Nucleus accumbens (tissue), 56 donors: ENCODE measurements around the gene NUDT12.

ENCODE experiments used
- DNase-seq, 56 donors: peaks; one replicate each; lab custom pipeline; 2025; lab: John Stamatoyannopoulos, UW

NUDT12 gene

DNA sequence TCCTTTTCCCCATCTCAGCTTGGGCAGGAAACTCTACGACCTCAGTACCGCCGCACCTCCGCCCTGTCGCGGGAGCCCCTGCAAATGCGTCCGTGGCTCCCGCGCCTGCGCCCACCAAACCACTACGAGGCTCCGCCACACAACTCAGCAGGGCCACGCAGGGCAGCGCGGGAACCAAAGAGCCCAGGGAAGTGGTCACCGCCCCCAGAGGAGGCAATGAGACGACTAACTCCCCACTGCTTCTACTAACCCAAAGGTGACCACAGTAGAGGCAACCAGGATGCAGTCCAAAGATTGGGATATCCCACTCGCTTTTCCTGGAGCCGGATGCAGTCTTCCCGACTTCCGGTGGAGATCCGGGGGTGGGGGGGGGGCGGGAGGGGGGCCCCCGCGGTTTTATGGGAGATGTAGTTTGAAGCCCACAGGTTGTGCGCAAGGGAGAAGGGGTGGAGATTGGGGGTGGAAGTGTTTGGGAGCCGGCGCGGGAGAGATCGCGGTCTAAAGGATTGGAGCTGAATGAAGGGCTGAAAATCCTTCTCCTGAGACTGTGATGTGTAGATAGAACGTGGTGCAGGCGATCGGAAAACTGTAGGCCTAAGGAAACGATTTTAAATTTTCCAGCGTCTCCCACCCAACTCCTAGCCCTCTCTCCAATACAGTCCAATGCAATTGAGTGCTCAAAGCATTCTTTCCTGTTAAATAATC is at the start of gene NUDT12:
Gene NUDT12 (minus strand): TSS at position 337 of the 705 bp plus-strand sequence. CDS start 2,541 bp downstream, outside the sequence.
- peak in 55 of 56 donors; percentile 32 to 93 (median 79) for DNase-seq

DNA sequence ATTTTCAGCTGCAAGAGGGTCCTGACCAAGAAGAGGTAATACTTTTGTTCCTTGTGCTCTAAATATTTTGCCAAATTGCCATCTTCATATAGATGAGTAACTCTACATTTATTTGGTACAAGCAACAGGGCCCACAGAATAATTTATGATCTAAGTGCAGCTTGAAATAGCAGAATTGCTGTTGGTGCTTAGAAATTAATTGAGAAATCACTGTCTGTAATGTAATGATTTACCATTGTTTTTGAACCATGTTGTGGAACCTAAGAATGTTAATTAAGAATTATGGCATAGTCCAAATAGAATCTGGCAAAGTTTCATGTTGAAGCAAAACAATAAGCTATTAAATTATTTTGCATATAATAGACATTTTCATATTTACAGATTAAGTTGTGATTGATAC is 44.8 kb upstream of the NUDT12 start:
- no peak for DNase-seq

DNA sequence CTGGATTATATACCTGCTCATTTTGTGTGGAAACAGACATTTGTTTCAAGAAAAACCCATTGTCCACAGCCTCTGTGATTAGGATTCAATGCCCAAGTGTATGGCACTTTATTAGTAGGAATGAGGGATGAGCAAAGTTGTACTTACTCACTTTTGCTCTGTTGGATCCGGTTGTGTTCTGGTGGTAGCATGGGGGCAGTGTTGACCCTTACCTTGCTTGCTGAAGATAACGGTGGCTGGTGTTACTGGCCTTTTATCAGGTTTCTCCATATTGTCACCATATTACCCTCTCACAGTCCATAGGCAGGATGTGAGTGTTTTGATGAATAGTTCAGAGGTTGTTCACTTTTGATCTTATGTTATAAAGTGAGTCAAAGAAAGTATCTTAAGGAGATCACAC is 42.7 kb upstream of the NUDT12 start:
- no peak for DNase-seq

DNA sequence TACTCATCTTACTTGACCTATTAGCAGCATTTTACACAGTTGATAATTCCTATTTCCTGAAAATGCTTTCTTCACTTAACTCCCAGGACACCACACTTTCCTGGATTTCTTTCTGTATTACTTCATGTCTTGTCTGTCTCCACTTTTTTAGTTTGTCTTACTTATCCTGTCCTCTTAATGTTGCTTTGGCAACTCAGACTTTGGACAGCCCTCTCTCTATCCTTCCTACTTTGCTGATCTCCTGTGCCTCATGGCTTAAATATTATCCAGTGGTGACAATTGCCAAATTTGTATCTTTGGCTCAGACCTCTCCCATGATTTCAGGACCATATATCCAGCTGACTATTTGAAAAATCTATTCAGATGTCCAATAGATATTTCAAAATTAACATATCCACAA is 39.8 kb upstream of the NUDT12 start:
- no peak for DNase-seq

DNA sequence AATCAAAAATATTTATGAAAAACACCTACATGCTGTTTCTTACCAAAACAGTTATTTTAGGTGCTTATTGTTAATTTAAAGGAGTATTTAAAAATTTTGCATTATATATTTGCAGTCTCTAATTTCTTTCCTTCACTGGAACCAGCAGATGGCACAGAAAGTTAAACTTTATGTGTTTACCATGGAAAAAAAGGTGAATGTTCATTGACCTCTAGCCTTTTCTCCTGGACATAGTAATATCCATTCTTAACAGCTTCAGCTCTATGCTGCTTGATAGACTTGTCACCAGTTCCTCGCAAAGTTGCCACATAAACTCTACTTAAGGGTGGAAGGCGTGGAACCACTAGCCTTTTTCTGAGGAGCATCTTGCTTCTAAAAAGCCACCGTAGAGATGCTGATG is 38.7 kb upstream of the NUDT12 start:
- DNase-seq = no peak

DNA sequence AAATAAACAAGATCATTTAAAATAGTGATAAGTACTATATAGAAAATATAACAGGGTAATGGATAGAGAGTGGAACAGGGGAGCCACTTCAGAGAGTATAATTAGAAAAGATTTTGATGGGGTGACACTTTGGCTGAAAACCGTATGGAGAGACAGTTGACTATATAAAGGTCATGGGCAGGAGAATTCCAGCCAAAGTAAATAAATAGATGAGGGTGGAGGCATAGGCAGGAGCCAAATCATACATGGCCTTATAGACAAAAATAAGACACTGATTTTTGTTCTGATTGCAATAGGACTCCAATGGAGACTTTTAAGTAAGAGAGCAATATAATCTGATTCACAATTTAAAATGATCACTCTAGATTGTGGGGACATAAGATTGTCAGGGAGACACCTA is 37.5 kb upstream of the NUDT12 start:
- DNase-seq = no peak

DNA sequence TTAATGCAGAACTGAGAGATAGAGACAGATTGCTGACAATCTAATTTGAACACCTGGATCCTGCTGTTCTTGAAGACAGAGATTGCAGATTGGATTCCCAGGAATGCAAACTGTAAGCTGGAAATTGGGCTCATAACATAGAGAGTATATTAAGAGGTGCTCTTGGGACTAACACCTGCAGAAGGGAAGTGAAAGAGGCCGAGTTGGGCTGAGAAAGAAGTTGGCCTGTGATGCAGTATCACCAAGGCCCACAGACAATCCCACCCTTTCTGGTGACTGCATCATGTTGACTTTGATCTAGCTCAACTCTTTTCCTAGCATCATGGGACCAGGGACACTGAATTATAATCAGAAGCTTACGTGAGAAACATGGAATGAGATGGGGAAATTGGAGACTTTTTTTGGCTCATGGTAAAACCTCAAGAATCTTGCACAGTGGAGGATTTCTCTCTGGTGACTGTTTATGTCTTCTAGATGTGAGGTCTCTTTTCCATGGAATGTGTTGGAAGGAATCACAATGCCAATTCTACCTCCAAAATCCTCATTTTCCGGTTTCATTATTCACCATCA is 36.5 kb upstream of the NUDT12 start:
- no peak for DNase-seq

DNA sequence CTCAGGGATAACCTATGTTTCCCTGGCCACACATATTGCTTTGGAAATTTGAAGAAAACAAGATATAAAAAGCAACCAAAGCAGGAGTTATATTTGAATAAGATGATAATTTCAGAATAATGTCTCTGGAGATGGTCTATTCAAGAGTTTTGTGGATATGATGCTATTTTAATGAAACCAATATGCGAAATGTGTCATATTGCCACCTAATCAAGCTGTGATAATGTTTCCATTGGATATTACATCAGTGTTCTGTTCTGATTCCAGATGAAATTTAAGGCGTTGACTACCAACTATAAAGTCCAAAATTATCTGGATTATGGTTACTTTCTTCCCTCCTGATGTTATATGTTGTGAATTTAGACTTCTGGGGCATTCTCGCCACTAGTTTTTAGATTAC is 27.6 kb upstream of the NUDT12 start:
- DNase-seq = no peak

DNA sequence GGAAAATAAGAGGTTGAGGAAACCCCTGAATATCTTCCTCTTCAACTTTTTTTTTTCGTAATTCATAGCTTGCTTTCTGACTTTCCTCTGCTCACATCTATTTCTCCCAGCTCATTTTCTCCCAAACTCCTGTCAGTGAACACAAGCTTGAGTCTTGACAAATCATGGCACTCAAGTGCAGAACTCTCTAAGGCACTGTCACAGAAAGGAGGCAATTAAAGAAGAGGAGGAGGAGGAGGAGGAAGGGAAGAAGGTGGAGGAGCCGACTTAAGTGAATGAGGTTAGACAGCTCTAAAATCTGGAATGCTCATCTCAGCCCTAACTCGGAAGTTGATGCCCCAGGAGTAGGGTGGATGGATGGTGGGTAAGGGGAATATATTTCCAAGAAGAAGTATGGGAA is 27.2 kb upstream of the NUDT12 start:
- peak in 3 of 56 donors; percentile 2 to 5 (median 4) for DNase-seq

DNA sequence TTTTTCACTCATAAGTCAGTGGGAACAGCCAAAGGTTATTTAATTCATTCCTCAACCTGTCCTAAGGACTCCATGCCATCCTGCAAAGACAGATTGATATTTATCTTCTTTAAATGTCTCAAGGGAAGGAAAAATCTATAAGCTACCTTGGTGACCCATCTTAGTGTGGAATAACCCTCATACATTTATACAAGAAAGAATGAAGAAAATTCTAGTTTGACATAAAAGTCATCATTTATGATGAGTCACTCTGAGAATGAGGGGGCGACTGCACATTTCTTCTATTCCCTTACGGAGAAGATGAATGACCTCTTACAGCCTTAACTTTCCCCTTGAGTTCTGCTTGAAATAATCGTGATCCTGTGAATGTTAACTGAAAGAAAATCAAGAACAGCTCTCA is 26.8 kb upstream of the NUDT12 start:
- DNase-seq = no peak

DNA sequence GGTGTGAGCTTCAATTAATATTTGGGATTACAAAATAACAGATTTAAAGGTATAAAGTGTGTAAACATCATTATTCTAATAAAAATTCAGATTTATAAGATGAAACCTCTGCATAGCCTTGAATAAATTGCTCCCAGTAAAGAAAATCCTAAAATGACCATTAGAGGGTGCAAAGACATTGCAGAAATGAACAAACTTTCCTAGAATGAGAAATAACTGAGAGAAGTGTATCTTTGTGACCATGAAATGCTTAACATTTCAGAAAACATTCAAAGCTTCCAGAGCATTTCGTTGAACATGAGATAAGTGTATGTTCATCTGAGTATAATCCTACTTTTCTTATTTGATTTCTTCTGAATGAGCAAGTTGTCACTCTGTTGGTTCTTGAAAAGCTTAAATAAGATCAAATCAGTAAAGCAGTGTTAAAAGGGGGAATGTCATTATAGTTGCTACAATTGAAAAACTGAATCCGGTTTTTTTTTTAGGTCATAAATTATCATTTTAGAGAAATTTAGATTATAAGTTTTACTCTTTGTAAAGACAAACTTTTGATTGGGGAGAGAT is 24.7 kb upstream of the NUDT12 start:
- no peak for DNase-seq

DNA sequence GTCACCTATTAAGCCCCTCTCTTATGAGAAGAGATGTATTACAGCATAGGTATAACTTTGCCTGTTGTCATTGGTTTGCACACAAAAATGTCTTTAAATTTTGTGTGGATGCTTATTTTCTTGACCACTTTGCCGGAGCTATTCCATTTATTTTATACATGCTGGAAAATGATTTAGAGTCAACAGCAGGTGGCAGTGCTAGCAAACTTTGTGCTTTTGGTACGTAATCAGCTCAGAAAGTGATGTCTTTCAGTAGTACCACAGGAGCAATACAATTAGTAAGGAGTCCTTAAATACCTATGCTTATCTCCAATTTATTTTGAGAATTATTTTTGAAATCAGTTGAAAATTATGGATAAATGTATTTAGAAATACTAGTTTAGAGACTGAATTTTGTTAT is 19.8 kb upstream of the NUDT12 start:
- peak in 20 of 56 donors; percentile 0 to 56 (median 5) for DNase-seq

DNA sequence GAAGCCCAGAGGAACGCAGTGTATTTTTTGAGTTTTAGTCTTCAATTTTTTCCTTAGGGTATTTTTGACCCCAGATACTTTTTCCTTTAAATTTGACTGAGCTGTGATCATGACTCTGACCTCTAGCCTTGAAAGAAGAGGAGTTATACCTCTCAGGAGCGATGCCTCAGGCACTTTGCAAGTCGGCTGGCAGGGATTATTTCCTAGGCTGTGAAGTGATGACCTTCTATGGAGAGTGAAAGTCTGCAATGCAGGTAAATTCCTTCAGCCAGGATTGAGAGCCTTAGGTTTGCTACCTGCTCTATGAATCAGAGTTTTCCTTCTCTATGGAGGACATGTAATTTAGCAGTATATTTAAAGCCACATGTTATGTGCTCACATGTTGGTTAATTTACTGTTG is 10.8 kb upstream of the NUDT12 start:
- no peak for DNase-seq

DNA sequence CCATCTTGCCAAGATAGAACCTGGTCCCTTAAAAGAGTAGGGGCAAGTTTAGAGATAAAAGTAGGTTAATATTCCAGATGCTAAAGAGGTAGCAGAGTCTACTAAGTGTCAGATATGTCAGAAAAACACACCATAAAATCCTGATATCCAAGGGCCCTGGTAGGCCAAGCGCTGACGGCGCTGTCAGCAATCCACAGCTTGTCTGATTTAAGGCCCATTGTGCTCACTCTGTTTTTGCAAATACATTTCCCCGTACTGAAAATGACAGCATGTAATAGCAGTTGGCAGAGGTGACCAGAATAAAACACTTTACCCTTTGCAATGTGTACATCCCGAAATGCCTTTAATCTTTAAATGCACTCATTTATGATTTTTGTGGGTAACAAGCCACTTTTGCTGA is 9.9 kb upstream of the NUDT12 start:
- DNase-seq = no peak

DNA sequence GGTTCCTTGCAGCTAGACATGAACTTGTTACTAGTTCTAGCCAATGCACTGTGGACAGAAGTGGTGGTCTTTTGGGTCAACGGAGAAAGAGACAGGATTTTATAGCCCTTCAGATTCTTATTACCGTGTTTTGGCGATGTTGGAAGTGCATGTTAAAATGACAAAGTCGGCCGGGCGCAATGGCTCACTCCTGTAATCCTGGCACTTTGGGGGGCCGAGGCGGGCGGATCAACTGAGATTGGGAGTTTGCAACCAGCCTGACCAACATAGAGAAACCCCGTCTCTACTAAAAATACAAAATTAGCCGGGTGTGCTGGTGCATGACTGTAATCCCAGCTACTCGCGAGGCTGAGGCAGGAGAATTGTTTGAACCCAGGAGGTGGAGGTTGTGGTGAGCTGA is 9.1 kb upstream of the NUDT12 start:
- DNase-seq = no peak

DNA sequence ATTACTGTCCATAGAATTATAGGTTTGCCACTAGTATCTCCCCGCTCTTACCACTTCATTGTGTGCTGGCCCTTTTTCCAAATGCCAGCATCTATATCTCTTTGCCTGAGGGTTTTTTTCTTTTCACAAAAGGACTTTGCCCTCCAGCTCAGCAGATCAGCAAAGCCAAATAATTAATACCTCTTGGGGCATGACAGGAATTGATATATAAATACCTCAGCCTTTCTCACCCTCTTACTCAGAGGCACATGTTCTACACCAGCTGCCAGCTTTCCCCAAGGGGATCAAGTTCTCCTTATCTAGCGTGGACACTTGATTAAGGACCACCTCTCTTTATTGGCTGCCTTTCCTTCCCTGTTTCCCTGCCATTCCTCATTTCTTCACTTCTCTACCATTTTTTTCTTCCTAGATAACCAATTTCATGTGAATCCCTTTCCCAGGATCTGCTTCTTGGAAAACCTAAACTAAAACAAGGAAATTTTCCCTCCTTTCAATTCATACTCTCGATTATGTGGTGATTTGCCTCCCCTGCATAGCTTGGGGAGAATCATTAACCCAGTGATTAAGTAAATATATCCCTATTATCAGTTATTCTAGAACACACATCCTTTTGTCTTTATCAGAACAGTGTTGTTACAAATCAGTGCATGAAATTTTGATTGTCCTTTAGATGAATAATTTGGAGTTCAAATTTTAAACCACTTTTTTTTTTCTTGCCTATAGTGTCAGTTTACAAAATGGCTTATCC is 6.9 kb upstream of the NUDT12 start:
- no peak for DNase-seq

DNA sequence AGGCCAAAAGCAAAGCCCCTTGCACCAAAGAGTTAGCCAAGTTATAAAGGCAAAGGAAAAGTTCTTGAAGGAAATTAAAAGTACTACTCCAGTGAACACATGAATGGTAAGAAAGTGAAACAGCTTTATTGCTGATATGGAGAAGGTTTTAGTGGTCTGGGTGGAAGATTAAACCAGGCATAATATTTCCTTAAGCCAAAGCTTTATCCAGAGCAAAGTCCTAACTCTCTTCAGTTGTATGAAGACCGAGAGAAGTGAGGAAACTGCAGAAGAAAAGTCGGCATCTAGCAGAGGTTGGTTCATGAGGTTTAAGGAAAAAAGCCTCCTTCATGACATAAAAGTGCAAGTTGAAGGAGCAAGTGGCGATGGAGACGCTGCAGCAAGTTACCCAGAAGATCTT is 3.1 kb upstream of the NUDT12 start:
- no peak for DNase-seq

DNA sequence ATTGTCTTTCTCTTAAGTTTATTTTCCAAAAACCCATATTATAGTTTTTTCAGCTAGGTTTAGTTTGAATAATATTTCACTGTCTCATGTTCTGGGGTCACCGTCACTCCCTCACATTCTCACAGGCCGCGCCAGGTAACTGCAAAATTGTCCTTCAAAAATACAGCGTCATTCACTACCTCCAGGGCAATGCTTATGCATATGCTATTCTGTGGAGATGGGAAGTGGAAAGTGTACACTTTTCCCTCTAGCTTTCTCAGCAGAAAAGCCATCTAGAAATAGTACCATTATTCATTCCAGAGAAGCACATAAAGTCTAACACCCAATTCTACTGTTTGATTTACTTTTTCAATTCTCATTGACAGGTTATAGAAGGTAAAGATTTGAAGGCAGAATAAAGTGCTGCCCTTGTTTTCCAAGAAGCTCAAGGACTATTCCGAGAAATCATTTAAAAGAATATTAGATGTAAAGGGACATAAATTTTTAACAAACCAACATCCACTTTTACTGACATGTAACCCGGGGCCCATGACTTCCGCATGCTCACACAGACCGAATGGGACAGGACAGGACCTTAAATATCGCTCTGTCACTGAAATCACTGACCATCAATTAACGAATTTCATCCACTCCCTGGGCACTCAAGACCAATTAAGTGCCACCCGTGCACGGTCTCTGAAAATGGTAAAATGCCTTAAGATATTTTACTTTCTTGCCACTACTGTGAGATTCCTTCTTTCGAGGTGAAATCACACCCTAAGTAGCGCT is 720 bp downstream of the NUDT12 start:
- peak in 4 of 56 donors; percentile 4 to 37 (median 28) for DNase-seq

DNA sequence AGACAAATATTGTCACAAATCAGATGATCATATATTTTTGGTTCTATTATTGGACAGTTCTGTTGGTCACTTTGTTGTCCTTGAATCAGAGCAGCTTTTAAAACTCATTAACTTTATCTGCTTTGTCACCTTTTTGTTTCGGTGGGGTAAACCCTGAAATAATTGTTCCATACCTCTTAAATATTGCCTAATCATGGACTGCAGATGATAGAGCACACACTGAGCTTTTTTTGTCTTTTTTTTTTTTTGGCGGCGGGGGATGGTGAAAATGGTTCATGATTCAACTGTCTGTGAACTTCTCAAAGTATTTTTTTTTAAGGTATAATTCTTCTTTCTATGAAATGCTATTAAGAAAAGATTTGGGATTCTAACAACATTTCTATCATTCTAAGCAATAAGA is 1.8 kb downstream of the NUDT12 start:
- no peak for DNase-seq

DNA sequence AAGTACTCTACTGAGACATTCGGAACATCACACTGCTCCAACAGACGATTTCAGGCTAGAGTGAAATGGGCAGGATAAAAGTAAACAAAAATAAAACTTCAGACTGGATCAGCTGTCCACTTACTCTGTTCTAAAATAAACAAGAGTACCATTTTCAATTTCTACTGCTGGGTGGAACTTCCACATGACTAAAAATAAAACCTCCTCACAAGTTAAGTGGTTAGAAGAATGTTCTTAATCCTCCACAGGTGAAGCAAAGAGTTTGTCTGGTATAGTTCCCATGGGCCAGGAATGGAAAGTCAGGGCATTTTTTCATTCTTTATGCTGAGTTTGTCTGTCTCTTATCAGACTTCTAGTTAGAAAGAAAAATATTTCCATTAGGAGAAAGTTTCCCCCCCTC is 15.7 kb downstream of the NUDT12 start:
- no peak for DNase-seq

DNA sequence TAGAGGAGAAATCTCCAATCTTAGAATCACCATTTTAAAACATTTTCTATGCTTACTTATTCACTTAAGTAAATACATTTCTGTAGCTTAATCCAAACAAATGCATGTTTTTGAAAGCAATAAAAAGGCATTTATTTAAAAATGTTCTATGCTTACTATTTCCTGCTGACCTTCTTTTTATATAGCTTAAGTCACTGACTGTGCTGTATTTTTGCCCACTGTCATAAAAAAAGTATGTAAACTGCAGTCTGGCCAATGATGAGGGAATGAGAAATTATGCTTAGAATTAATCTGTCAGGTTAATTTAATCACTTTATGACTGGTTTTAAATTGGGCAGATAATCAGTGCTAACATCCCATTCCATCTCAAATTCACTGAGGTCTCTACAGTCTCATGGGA is 20.1 kb downstream of the NUDT12 start:
- no peak for DNase-seq
